T-cell (primary cell): ENCODE data around the gene ZBED1. TPM values are rescaled to one million over a fixed set of nuclear protein-coding genes. Genes with fewer than 3 reads are reported as not detected.
"Not testable (repeated sequence)": the region's sequence is repeated elsewhere in the genome, so short reads cannot be mapped to it uniquely, and the experiment has no call there.

ENCODE experiments used
- ATAC-seq, 4 experiments: fragments of 200-7000 bp in 3 of 4; fragments of 150-1000 bp in 1 of 4; cut with Tn5 transposase; replicated peaks in 1 of 4; 1 replicate in 3 of 4; 2 replicates in 1 of 4; pipeline ENCODE4 v1.10.0; 2021; ENCODE audit warnings: moderate library complexity in 3 of 4, mild to moderate bottlenecking in 2 of 4, moderate number of reproducible peaks in 1 of 4
- CTCF ChIA-PET, 2 donors: fragments of 300-600 bp; sonication (Branson Sonifier 250); formaldehyde crosslinking; loops; one replicate each; lab custom pipeline; 2022; ENCODE audit warnings: antibody characterized with exemption in 2 of 2; lab: Charles Lee
- POLR2A ChIA-PET, 2 donors: fragments of 300-600 bp; sonication (Branson Sonifier 250); formaldehyde crosslinking; loops; one replicate each; lab custom pipeline; 2022; ENCODE audit warnings: antibody characterized with exemption in 2 of 2; lab: Charles Lee
- DNase-seq, 35 experiments: peaks; one replicate each; pipeline versions ENCODE4 v3.0.0 to v3.0.0-alpha.2; 2013 to 2023
- H3K27ac ChIP-seq: one replicate; pipeline ENCODE4 v1.5.1; 2013; ENCODE audit warnings: low read length
- H3K27me3 ChIP-seq, 2 experiments: replicated peaks in 1 of 2; 1 replicate in 1 of 2; 2 replicates in 1 of 2; pipeline versions ENCODE4 v1.6.1 to v1.7.0; 2013; ENCODE audit warnings: low read length in 1 of 2, mixed read lengths in 1 of 2; ENCODE audit not compliant: control insufficient read depth in 2 of 2, insufficient read depth in 2 of 2; ENCODE audit errors: extremely low read depth in 1 of 2
- H3K36me3 ChIP-seq, 2 donors: 1 replicate in 1 of 2; 2 replicates in 1 of 2; pipeline versions ENCODE4 v1.6.1 to v1.7.0; 2013; ENCODE audit warnings: low read length in 1 of 2; ENCODE audit not compliant: control insufficient read depth in 2 of 2, insufficient read depth in 1 of 2; ENCODE audit errors: extremely low read depth in 1 of 2
- H3K4me1 ChIP-seq, 2 experiments: 1 replicate in 1 of 2; 2 replicates in 1 of 2; pipeline versions ENCODE4 v1.6.1 to v1.7.0; 2013; ENCODE audit warnings: low read length in 2 of 2, mixed read lengths in 1 of 2; ENCODE audit not compliant: insufficient read depth in 2 of 2, control insufficient read depth in 1 of 2; ENCODE audit errors: extremely low read depth in 1 of 2
- H3K4me3 ChIP-seq, 2 donors: 1 replicate in 1 of 2; 2 replicates in 1 of 2; pipeline versions ENCODE4 v1.5.1 to v1.7.0; 2013; ENCODE audit warnings: mild to moderate bottlenecking in 2 of 2, low read length in 1 of 2, moderate library complexity in 1 of 2; ENCODE audit not compliant: control insufficient read depth in 1 of 2; ENCODE audit errors: extremely low read depth in 1 of 2
- H3K9me3 ChIP-seq: 2 replicates; pipeline ENCODE4 v1.7.0; 2013
- H3K27ac Mint-ChIP-seq, 2 donors: one replicate each; pipeline ENCODE4 v1.8.0; 2020 to 2021; ENCODE audit warnings: mild to moderate bottlenecking in 2 of 2, mixed read lengths in 2 of 2
- H3K27me3 Mint-ChIP-seq, 2 donors: one replicate each; pipeline ENCODE4 v1.8.0; 2021 to 2022; ENCODE audit warnings: mixed read lengths in 2 of 2
- H3K36me3 Mint-ChIP-seq: one replicate; pipeline ENCODE4 v1.8.0; 2021; ENCODE audit warnings: mixed read lengths
- H3K4me1 Mint-ChIP-seq, 3 donors: one replicate each; pipeline ENCODE4 v1.8.0; 2020 to 2022; ENCODE audit warnings: mixed read lengths in 3 of 3, mild to moderate bottlenecking in 1 of 3
- H3K4me3 Mint-ChIP-seq, 3 donors: one replicate each; pipeline ENCODE4 v1.8.0; 2020 to 2022; ENCODE audit warnings: mild to moderate bottlenecking in 3 of 3, mixed read lengths in 3 of 3, moderate library complexity in 3 of 3
- H3K9me3 Mint-ChIP-seq, 3 donors: one replicate each; pipeline ENCODE4 v1.8.0; 2020 to 2022; ENCODE audit warnings: mixed read lengths in 3 of 3
- WGBS: methylation state at CpG from one replicate; pipeline ENCODE4 v1.1.5; 2013; ENCODE audit warnings: missing lambda C conversion rate; ENCODE audit not compliant: insufficient coverage; 5-methylcytosine and 5-hydroxymethylcytosine counted together
- total RNA-seq, 35 experiments: library from RNA in 6 of 35; stranded (reverse) in 6 of 35; fragments of 120-200 nt in 1 of 35; gene quantifications; one replicate each; pipeline versions ENCODE4 v1.2.1 to v1.2.4 and lab custom pipeline; 2013 to 2026

The ZBED1 gene
- total RNA-seq, 5 donors from 2014 or later (not counting 1 experiment from before 2014, with no cell fraction given) = 17.7 to 42.6 (median 31.2) TPM

DNA sequence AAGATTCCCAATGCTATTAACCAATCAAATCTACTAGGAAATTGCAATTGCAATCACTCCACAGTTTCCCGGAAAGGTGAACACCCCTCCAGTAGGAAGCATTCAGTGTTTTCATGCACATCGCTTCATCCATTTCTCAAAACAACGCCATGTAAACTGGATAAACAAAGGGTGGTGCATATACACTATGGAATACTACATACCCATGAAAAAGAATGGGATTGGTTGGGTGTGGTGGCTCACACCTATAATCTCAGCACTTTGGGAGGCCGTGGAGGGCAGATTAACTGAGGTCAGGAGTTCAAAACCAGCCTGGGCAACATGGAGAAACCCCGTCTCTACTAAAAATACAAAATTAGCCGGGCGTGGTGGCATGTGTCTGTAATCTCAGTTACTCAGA is 29.1 kb downstream of the ZBED1 start:
- ChIA-PET CTCF (no interaction called here), POLR2A (no interaction called here)
- Mint-ChIP-seq H3K4me3 (no peak overlapping the region), H3K27me3 (no peaks in the 10 kb centered on the region), H3K9me3 (peaks cover 0 to 4% (median 4%) of the 10 kb centered on the region in 3 donors), H3K36me3 (peaks cover 24% of the 10 kb centered on the region), H3K27ac (no peak overlapping the region), H3K4me1 (peaks cover 11 to 16% (median 15%) of the 10 kb centered on the region in 3 donors)
- ATAC-seq (no peak), DNase-seq (no peak)
- no peak overlapping the region for H3K4me3 ChIP-seq
- H3K9me3 ChIP-seq = no peaks in the 10 kb centered on the region
- no CpG with 5 or more reads among the region's 7 CpGs for WGBS
- no peak overlapping the region for H3K27ac ChIP-seq
- H3K27me3 ChIP-seq = no peaks in the 10 kb centered on the region
- no peaks in the 10 kb centered on the region for H3K4me1 ChIP-seq
- no peaks in the 10 kb centered on the region for H3K36me3 ChIP-seq

DNA sequence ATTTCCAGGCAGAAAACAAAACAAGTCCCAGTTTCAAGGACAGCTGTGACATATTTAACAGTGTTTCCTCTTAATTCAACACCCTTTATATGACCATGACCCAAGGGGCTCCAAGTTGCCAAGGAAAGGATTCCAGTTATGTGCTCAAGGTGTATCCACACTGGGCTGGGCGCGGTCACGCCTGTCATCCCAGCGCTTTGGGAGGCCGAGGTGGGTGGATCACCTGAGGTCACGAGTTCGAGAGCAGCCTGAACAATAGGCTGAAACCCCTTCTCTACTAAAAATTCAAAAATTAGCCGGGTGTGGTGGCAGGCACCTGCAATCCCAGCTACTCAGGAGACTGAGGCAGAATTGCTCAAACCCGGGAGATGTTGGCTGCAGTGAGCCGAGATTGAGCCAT is 29.6 kb downstream of the ZBED1 start:
- H3K27ac Mint-ChIP-seq, H3K27me3 Mint-ChIP-seq, H3K9me3 Mint-ChIP-seq, H3K4me1 ChIP-seq, ATAC-seq, H3K27ac ChIP-seq, H3K4me3 ChIP-seq, H3K36me3 ChIP-seq, H3K9me3 ChIP-seq, POLR2A ChIA-PET, H3K4me3 Mint-ChIP-seq, DNase-seq, H3K27me3 ChIP-seq, CTCF ChIA-PET: not testable (repeated sequence)
- Mint-ChIP-seq H3K4me1 (peaks cover 11 to 16% (median 15%) of the 10 kb centered on the region in 3 donors), H3K36me3 (peaks cover 24% of the 10 kb centered on the region)
- 100% methylated on average over 1 of the region's 10 CpGs for WGBS

DNA sequence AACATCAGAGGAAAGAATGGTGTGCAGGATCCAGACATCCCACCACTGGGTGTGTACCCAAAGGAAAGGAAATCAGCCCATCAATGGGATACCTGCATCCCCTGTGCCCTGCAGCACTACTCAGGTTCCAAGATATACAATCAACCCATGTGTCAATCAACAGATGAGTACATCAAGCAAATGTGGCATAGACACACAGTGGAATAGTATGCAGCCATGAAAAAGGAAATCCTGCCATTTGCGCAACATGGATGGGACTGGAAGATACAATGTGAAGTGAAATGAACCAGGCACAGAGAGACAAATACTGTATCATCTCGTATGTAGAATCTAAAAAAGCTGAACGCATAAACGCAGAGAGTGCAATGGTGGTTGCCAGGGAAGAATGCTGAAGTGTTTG is 30.9 kb downstream of the ZBED1 start:
- H3K4me1 ChIP-seq, DNase-seq, H3K36me3 ChIP-seq, H3K9me3 Mint-ChIP-seq, H3K27me3 ChIP-seq, ATAC-seq, H3K4me3 ChIP-seq, CTCF ChIA-PET, H3K9me3 ChIP-seq, H3K27ac ChIP-seq, H3K27me3 Mint-ChIP-seq, H3K4me3 Mint-ChIP-seq, POLR2A ChIA-PET, H3K27ac Mint-ChIP-seq: not testable (repeated sequence)
- Mint-ChIP-seq H3K36me3 (peaks cover 19% of the 10 kb centered on the region), H3K4me1 (peaks cover 7 to 16% (median 11%) of the 10 kb centered on the region in 3 donors)
- 63% methylated on average over 1 of the region's 4 CpGs for WGBS

DNA sequence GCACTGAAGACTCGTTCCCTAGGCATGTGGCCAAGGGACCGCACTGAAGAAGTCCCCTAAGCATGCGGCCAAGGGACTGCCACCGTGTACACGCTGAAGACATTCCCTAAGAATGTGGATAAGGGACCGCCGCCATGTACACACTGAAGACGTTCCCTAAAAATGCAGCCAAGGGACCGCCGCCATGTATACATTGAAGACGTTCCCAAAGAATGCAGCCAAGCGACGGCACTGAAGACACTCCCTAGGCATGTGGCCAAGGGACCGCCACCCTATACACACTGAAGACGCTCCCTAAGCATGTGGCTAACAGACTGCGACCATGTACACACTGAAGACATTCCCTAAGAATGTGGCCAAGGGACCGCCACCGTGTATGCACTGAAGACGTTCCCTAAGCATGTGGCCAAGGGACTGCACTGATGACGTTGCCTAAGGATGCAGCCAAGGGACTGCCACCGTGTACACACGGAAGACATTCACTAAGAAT is 31.5 kb downstream of the ZBED1 start:
- H3K4me1 ChIP-seq = no peaks in the 10 kb centered on the region
- ATAC-seq = no peak
- no peak for DNase-seq
- no peak overlapping the region for H3K27ac ChIP-seq
- CTCF ChIA-PET = no interaction called here
- Mint-ChIP-seq H3K9me3 (peaks cover 0 to 4% (median 4%) of the 10 kb centered on the region in 3 donors), H3K36me3 (peaks cover 19% of the 10 kb centered on the region), H3K4me3 (no peak overlapping the region), H3K27ac (no peak overlapping the region), H3K4me1 (peaks cover 7 to 16% (median 10%) of the 10 kb centered on the region in 3 donors), H3K27me3 (no peaks in the 10 kb centered on the region)
- POLR2A ChIA-PET = no interaction called here
- H3K27me3 ChIP-seq = no peaks in the 10 kb centered on the region
- no peaks in the 10 kb centered on the region for H3K9me3 ChIP-seq
- H3K4me3 ChIP-seq = no peak overlapping the region
- H3K36me3 ChIP-seq = no peaks in the 10 kb centered on the region
- WGBS = 96% methylated on average over 22 of the region's 22 CpGs

DNA sequence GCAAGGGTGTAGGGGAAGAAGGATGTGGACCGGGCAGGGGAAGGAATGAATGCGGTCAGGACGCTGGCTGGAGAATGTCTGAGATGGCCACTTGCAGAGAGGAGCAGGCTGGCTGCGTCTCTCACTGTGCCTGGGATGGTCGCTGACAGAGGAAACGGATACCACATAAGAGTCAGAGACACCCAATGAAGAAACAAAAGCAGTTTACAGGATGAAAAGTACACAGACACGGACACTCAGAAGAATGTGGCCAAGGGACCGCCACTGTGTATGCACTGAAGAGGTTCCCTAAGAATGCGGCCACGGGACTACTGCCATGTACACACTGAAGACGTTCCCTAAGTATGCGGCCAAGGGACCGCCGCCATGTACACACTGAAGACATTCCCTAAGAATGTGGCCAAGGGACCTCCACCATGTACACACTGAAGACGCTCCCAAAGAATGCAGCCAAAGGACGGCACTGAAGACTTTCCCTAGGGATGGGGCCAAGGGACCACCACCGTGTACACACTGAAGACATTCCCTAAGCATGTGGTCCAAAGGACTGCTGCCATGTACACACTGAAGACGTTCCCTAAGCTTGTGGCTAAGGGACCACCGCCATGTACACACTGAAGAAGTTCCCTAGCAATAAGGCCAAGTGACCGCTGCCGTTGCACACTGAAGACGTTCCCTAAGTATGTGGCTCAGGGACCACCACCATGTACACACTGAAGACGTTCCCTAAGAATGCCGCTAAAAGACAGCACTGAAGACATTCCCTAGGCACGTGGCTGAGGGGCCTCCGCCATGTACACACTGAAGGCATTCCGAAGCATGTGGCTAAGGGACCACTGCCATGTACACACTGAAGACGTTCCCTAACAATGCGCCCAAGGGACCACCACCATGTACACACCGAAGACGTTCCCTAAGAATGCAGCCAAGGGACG is 32.2 kb downstream of the ZBED1 start:
- Mint-ChIP-seq H3K4me1 (peaks cover 8 to 19% (median 11%) of the 10 kb centered on the region in 3 donors), H3K36me3 (peaks cover 19% of the 10 kb centered on the region)

DNA sequence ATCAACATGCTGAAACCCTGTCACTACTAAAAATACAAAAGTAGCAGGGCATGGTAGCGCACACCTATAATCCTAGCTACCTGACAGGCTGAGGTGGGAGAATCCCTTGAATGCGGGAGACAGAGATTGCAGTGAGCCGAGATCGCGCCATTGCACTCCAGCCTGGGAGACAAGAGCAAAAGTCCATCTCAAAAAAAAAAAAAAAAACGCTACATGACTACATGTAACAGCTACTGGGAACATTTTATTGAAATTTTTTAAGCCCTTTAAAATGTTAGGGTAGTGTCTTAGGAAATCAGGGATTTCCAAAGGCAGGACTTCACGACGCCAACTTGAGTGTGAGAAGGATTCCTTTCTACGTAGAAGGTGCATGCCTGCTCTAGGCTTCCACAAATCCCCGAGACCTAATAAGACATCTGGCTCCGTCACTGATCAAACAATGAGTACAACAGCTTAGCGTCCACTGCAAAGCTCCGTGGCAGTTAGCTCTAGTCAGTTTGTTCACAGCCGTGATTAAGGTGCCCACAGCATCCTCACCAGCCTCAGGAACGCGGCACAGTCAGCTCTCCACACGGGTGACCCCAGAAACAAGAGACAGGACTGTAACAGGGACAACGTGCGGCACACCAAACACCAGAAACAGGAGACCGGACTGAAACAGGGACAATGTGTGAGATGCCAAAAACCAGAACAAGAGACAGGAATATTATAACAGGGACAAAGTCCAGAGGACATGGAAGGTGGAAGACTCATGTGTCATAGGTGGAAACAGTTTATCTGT is 33.7 kb downstream of the ZBED1 start:
- peaks cover 0 to 4% (median 4%) of the 10 kb centered on the region in 3 donors for H3K9me3 Mint-ChIP-seq
- Histone ChIP-seq H3K9me3 (no peaks in the 10 kb centered on the region), H3K27ac (no peak overlapping the region), H3K27me3 (no peaks in the 10 kb centered on the region), H3K4me1 (no peaks in the 10 kb centered on the region), H3K4me3 (no peak overlapping the region), H3K36me3 (no peaks in the 10 kb centered on the region)
- 87% methylated on average over 10 of the region's 20 CpGs for WGBS
- H3K27me3 Mint-ChIP-seq = no peaks in the 10 kb centered on the region
- ATAC-seq (no peak), DNase-seq (no peak)
- peaks cover 12 to 27% (median 15%) of the 10 kb centered on the region in 3 donors for H3K4me1 Mint-ChIP-seq
- H3K27ac Mint-ChIP-seq = no peak overlapping the region
- peaks cover 19% of the 10 kb centered on the region for H3K36me3 Mint-ChIP-seq
- H3K4me3 Mint-ChIP-seq = no peak overlapping the region
- ChIA-PET CTCF (no interaction called here), POLR2A (no interaction called here)

More for the DNA sequence above, 32.2 kb downstream of the ZBED1 start:
- Histone ChIP-seq H3K36me3 (no peaks in the 10 kb centered on the region), H3K4me1 (no peaks in the 10 kb centered on the region), H3K9me3 (no peaks in the 10 kb centered on the region), H3K27me3 (no peaks in the 10 kb centered on the region), H3K27ac (no peak overlapping the region), H3K4me3 (no peak overlapping the region)
- Mint-ChIP-seq H3K9me3 (peaks cover 0 to 4% (median 4%) of the 10 kb centered on the region in 3 donors), H3K27me3 (no peaks in the 10 kb centered on the region), H3K4me3 (no peak overlapping the region), H3K27ac (no peak overlapping the region)
- ChIA-PET POLR2A (no interaction called here), CTCF (no interaction called here)
- 96% methylated on average over 32 of the region's 32 CpGs for WGBS
- ATAC-seq = no peak
- DNase-seq = no peak
